ENCODE measurements around the gene SMIM30. TPM values are rescaled to one million over a fixed set of nuclear protein-coding genes. Genes with fewer than 3 reads are reported as not detected.
"Not testable (repeated sequence)": the region's sequence is repeated elsewhere in the genome, so short reads cannot be mapped to it uniquely, and the experiment has no call there.

Gene SMIM30
- total RNA-seq, 4 donors from 2014 or later: 55.9 to 98.8 (median 73.0) TPM

DNA sequence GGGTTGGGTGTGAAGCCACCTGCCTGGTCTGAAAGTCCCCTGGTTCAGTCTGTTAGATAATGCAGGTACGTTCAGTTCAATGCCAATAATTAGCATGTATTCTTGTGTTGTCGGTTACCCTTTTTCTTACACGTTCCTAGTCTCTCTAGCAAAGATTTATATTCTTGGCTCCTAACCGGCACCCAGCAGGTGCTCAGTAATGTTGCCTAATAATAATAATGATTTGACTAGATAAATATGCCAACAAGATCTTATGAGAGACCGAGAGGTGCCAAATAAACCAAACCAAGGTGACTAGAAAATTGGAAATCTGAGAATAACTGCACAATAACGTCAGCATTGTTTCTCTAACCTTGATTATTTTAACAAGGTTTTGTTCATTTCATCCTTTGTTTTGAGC, 1.1 kb upstream of the SMIM30 start:
- DNase-seq: no peak

DNA sequence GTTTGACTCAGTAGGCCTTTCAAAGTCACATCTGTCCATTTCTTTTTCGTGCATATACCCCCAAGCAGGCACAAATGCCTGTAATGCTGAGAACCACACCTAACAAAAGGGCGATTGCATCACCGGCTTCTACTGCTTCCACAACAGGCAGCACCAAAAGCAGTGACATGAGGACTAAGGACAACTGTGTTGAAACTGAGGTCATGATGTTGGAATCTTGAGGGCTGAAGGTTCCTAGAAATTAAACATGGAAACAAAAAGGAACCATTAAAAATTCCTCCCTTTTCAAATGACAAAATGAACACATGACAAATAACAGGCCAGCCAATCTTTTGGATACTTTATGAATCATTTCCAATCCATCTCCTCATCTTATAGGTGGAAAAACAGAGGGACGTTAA, 980 bp downstream of the SMIM30 start:
- Histone ChIP-seq H3K27ac (peak overlapping the region; percentile 81 to 88 (median 84)), H3K36me3 (peaks cover 0 to 19% of the 10 kb centered on the region in 2 donors), H3K4me1 (peaks cover 12 to 17% of the 10 kb centered on the region in 2 donors), H3K4me3 (peak overlapping the region; percentile 69 to 76 (median 72))
- not testable (repeated sequence) for ATAC-seq, H3K27me3 ChIP-seq, H3K9me3 ChIP-seq, DNase-seq
- in situ Hi-C loops (cut with MboI; ENCODE audit: low sequenced_read_pairs in 4 of 4): loop anchor here in 1 of 4 donors (25.0 kb wide), 1 partner anchor 180 kb away; a partner anchor contains a TSS
- intact Hi-C loops (cut with DNase I; ENCODE audit: low total_unique reads): loop anchor here (5.0 kb wide), 4 partner anchors 180 to 595 kb away; partner anchors contain the start of gene TMEM168

More for the DNA sequence above, 1.1 kb upstream of the SMIM30 start:
- TF ChIP-seq POLR2A (IDR thresholded peaks at IDR 0.05): no peak
- TF ChIP-seq, protein P1, sequence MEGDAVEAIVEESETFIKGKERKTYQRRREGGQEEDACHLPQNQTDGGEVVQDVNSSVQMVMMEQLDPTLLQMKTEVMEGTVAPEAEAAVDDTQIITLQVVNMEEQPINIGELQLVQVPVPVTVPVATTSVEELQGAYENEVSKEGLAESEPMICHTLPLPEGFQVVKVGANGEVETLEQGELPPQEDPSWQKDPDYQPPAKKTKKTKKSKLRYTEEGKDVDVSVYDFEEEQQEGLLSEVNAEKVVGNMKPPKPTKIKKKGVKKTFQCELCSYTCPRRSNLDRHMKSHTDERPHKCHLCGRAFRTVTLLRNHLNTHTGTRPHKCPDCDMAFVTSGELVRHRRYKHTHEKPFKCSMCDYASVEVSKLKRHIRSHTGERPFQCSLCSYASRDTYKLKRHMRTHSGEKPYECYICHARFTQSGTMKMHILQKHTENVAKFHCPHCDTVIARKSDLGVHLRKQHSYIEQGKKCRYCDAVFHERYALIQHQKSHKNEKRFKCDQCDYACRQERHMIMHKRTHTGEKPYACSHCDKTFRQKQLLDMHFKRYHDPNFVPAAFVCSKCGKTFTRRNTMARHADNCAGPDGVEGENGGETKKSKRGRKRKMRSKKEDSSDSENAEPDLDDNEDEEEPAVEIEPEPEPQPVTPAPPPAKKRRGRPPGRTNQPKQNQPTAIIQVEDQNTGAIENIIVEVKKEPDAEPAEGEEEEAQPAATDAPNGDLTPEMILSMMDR (IDR thresholded peaks at IDR 0.05 in 4 of 5, conservative IDR thresholded peaks at IDR 0.05 in 1 of 5): no peak
- ATAC-seq: peak in 1 of 2 donors; percentile 14
- in situ Hi-C loops (cut with MboI; ENCODE audit: low sequenced_read_pairs in 4 of 4): loop anchor here in 1 of 4 donors (25.0 kb wide), 1 partner anchor 182 kb away; a partner anchor contains a TSS
- H3K4me1 ChIP-seq: peaks cover 12 to 17% of the 10 kb centered on the region in 2 donors
- intact Hi-C loops (cut with DNase I; ENCODE audit: low total_unique reads): loop anchor here (5.0 kb wide), 4 partner anchors 182 to 593 kb away; partner anchors contain the start of gene TMEM168
- H3K36me3 ChIP-seq: peaks cover 0 to 11% of the 10 kb centered on the region in 2 donors
- no peaks in the 10 kb centered on the region for H3K9me3 ChIP-seq
- no peaks in the 10 kb centered on the region for H3K27me3 ChIP-seq
- peak overlapping the region in 3 of 4 donors; percentile 69 to 73 (median 71) for H3K4me3 ChIP-seq
- peak overlapping the region in 2 of 4 donors; percentile 81 to 88 for H3K27ac ChIP-seq

DNA sequence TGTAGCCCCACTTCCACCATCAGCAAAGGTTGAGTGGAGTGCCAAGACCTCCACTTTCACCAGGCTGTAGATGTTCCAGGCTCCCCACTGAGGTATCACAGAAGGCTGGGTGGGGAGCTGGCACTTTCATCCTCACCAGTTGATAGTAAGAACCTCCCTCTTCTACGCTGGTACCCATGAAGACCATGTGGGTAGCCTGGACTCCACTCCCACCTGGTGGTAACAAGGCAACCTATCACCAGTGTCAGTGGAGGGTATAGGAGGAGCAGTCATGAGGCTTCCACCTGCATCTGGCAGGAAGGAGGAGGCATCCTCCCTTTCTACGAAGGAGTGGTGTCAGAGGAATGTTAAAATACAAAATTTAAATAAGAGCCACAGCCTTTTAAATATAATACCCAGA, 4.4 kb downstream of the SMIM30 start:
- ATAC-seq (no peak), DNase-seq (no peak)
- Histone ChIP-seq H3K36me3 (peaks cover 0 to 19% of the 10 kb centered on the region in 2 donors), H3K4me3 (no peak overlapping the region), H3K27me3 (no peaks in the 10 kb centered on the region), H3K27ac (no peak overlapping the region), H3K9me3 (no peaks in the 10 kb centered on the region), H3K4me1 (peaks cover 8 to 9% of the 10 kb centered on the region in 2 donors)
- no peak for TF ChIP-seq POLR2A (IDR thresholded peaks at IDR 0.05)
- TF ChIP-seq, protein P1 (IDR thresholded peaks at IDR 0.05 in 4 of 5, conservative IDR thresholded peaks at IDR 0.05 in 1 of 5): no peak
- intact Hi-C loops (cut with DNase I; ENCODE audit: low total_unique reads) (no loop called here), in situ Hi-C loops (cut with MboI; ENCODE audit: low sequenced_read_pairs in 4 of 4) (loop anchor here in 1 of 4 donors (25.0 kb wide), 1 partner anchor 177 kb away; a partner anchor contains a TSS)

DNA sequence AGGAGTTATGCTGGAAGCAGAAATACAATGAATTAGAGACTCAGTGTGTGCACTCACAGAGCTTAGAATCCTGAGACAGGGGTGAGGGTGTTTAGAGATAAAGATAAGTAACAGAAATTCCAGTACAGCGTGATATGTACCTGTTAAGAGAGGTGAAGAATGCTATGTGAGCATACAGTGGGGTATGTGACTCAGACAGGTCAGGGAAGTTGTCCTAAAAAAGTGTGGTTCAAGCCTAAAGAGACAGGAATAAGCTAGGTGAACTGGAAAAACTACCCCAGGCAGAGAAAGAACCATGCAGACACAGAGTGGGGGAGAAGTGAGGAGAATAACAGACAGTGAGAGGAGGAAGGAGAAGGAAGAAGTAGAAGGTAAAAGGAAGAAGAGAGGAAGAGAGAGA, 8.6 kb downstream of the SMIM30 start:
- Histone ChIP-seq H3K27me3 (no peaks in the 10 kb centered on the region), H3K4me3 (no peak overlapping the region), H3K4me1 (no peaks in the 10 kb centered on the region), H3K36me3 (peaks cover 0 to 8% of the 10 kb centered on the region in 2 donors), H3K27ac (no peak overlapping the region), H3K9me3 (no peaks in the 10 kb centered on the region)
- no peak for TF ChIP-seq POLR2A (IDR thresholded peaks at IDR 0.05)
- TF ChIP-seq, protein P1 (IDR thresholded peaks at IDR 0.05 in 4 of 5, conservative IDR thresholded peaks at IDR 0.05 in 1 of 5): no peak
- intact Hi-C loops (cut with DNase I; ENCODE audit: low total_unique reads): no loop called here
- DNase-seq: no peak
- no peak for ATAC-seq
- in situ Hi-C loops (cut with MboI; ENCODE audit: low sequenced_read_pairs in 4 of 4): loop anchor here in 1 of 4 donors (25.0 kb wide), 1 partner anchor 172 kb away; a partner anchor contains a TSS

DNA sequence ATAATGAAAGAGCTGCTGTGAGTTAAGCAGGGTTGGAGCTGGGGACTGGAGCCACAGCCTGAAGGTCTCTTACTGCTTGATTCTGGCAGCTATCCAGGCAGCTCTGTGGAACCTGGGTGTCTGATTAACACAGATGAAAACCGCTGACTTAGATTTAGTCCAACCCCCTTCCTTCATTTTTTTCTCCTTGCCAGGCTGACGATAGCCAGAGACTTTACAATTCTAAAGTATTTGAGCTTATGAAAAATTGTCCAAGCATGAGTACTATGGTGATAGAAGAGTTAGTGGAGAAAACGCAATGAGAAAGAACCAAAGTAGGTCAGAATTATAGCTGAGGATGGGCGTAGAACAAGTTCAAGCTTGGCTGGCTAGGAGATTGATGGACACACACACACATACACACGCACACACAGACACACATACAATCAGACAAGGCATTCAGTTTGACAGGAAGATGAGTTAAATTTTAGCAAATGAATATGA, 18.2 kb downstream of the SMIM30 start:
- intact Hi-C loops (cut with DNase I; ENCODE audit: low total_unique reads): no loop called here
- Histone ChIP-seq H3K27me3 (no peaks in the 10 kb centered on the region), H3K9me3 (no peaks in the 10 kb centered on the region), H3K36me3 (no peaks in the 10 kb centered on the region), H3K4me3 (no peak overlapping the region), H3K27ac (no peak overlapping the region), H3K4me1 (no peaks in the 10 kb centered on the region)
- no peak for TF ChIP-seq POLR2A (IDR thresholded peaks at IDR 0.05)
- TF ChIP-seq, protein P1 (IDR thresholded peaks at IDR 0.05 in 4 of 5, conservative IDR thresholded peaks at IDR 0.05 in 1 of 5): no peak
- DNase-seq (no peak), ATAC-seq (no peak)
- in situ Hi-C loops (cut with MboI; ENCODE audit: low sequenced_read_pairs in 4 of 4): loop anchor here in 1 of 4 donors (25.0 kb wide), 1 partner anchor 163 kb away; a partner anchor contains a TSS
